ENCODE data around the gene UTP20. TPM values are rescaled to one million over a fixed set of nuclear protein-coding genes. Genes with fewer than 3 reads are reported as not detected.

The UTP20 gene
- total and polyA plus RNA-seq, 4 donors: 1.5 to 10.1 (median 4.4) TPM

- Histone ChIP-seq H3K4me1 (ENCODE audit: control insufficient read depth in 4 of 4, insufficient read depth in 4 of 4, low read length in 3 of 4) (no peaks in the 10 kb centered on the region), H3K27ac (ENCODE audit: low read depth in 1 of 2, low read length in 2 of 2) (no peak overlapping the region), H3K9ac (ENCODE audit: low read depth in 1 of 2, low read length in 2 of 2) (no peak overlapping the region), H3K9me3 (ENCODE audit: control insufficient read depth in 4 of 4, low read length in 3 of 4) (no peaks in the 10 kb centered on the region), H3K4me3 (ENCODE audit: low read depth in 1 of 3, low read length in 3 of 3) (no peak overlapping the region), H3K27me3 (ENCODE audit: control insufficient read depth in 4 of 4, insufficient read depth in 4 of 4, low read length in 3 of 4) (no peaks in the 10 kb centered on the region), H3K36me3 (ENCODE audit: control insufficient read depth in 4 of 4, insufficient read depth in 3 of 4, low read depth in 1 of 4, low read length in 3 of 4) (peaks cover 5 to 37% (median 22%) of the 10 kb centered on the region in 4 donors)
- TF ChIP-seq HNF4G (IDR thresholded peaks at IDR 0.05): no peak
- TF ChIP-seq EGR1 (IDR thresholded peaks at IDR 0.05; ENCODE audit: low read depth in 2 of 2): no peak
- no peak for TF ChIP-seq RAD21 (IDR thresholded peaks at IDR 0.05)
- no peak for TF ChIP-seq FOXA1 (IDR thresholded peaks at IDR 0.05)
- TF ChIP-seq YY1 (IDR thresholded peaks at IDR 0.05): no peak
- no peak for TF ChIP-seq NR2F2 (IDR thresholded peaks at IDR 0.05)
- TF ChIP-seq REST (IDR thresholded peaks at IDR 0.05): no peak
- no peak for TF ChIP-seq GABPA (IDR thresholded peaks at IDR 0.05 in 1 of 2, conservative IDR thresholded peaks at IDR 0.05 in 1 of 2)
- no peak for TF ChIP-seq TAF1 (conservative IDR thresholded peaks at IDR 0.05)
- no peak for TF ChIP-seq MAX (IDR thresholded peaks at IDR 0.05)
- no peak for TF ChIP-seq ATF3 (IDR thresholded peaks at IDR 0.05)
- no peak for TF ChIP-seq JUND (IDR thresholded peaks at IDR 0.05)
- DNase-seq (ENCODE audit: low spot score): no peak
These were observed 42.6 kb downstream of the UTP20 start for GRCh38 chr12:101322480-101322879.

GRCh38 chr12:101323255-101323654 lies 43.4 kb downstream of the UTP20 start:
- 100% methylated on average over 1 of the region's 1 CpG for WGBS
- no peaks in the 10 kb centered on the region for H3K27me3 ChIP-seq (ENCODE audit: control insufficient read depth in 4 of 4, insufficient read depth in 4 of 4, low read length in 3 of 4)
- no peak for TF ChIP-seq ZBTB33 (IDR thresholded peaks at IDR 0.05)
- no peak for TF ChIP-seq HNF4A (conservative IDR thresholded peaks at IDR 0.05)
- no peak for TF ChIP-seq NR2F2 (IDR thresholded peaks at IDR 0.05)
- no peak for TF ChIP-seq CTCF (IDR thresholded peaks at IDR 0.05; ENCODE audit: low read depth, low read length, missing input control)
- TF ChIP-seq MAX (IDR thresholded peaks at IDR 0.05): no peak
- TF ChIP-seq JUND (IDR thresholded peaks at IDR 0.05): no peak
- no peak for TF ChIP-seq HNF4G (IDR thresholded peaks at IDR 0.05)
- TF ChIP-seq YY1 (IDR thresholded peaks at IDR 0.05): no peak
- TF ChIP-seq RXRA (IDR thresholded peaks at IDR 0.05): no peak
- no peak for TF ChIP-seq TAF1 (conservative IDR thresholded peaks at IDR 0.05)
- TF ChIP-seq SP1 (IDR thresholded peaks at IDR 0.05): no peak
- TF ChIP-seq REST (IDR thresholded peaks at IDR 0.05): no peak
- no peak for TF ChIP-seq FOXA2 (IDR thresholded peaks at IDR 0.05)
- TF ChIP-seq GABPA (IDR thresholded peaks at IDR 0.05 in 1 of 2, conservative IDR thresholded peaks at IDR 0.05 in 1 of 2): no peak
- no peak for TF ChIP-seq ATF3 (IDR thresholded peaks at IDR 0.05)
- TF ChIP-seq RAD21 (IDR thresholded peaks at IDR 0.05): no peak

More at GRCh38 chr12:101323255-101323654, 43.4 kb downstream of the UTP20 start:
- no peak overlapping the region for H3K27ac ChIP-seq (ENCODE audit: low read depth in 1 of 2, low read length in 2 of 2)
- no peaks in the 10 kb centered on the region for H3K4me1 ChIP-seq (ENCODE audit: control insufficient read depth in 4 of 4, insufficient read depth in 4 of 4, low read length in 3 of 4)
- H3K9ac ChIP-seq (ENCODE audit: low read depth in 1 of 2, low read length in 2 of 2): no peak overlapping the region
- no peaks in the 10 kb centered on the region for H3K9me3 ChIP-seq (ENCODE audit: control insufficient read depth in 4 of 4, low read length in 3 of 4)
- DNase-seq (ENCODE audit: low spot score): no peak
- H3K4me3 ChIP-seq (ENCODE audit: low read depth in 1 of 3, low read length in 3 of 3): no peak overlapping the region
- peaks cover 3 to 37% (median 21%) of the 10 kb centered on the region in 4 donors for H3K36me3 ChIP-seq (ENCODE audit: control insufficient read depth in 4 of 4, insufficient read depth in 3 of 4, low read depth in 1 of 4, low read length in 3 of 4)
